Astrocyte (in vitro differentiated cells and primary cell): ENCODE measurements around the gene CBARP. TPM values are rescaled to one million over a fixed set of nuclear protein-coding genes. Genes with fewer than 3 reads are reported as not detected.

Source experiments
- DNase-seq: peaks from one replicate; pipeline ENCODE4 v3.0.0-alpha.2; 2010; ENCODE audit warnings: low read depth
- FAIRE-seq: peaks from 2 replicates; lab custom pipeline; 2011; peaks lifted over from hg19 to GRCh38; lab: Jason Lieb, UNC
- H2AFZ ChIP-seq: 2 replicates; pipeline ENCODE4 v1.6.0; 2012; ENCODE audit warnings: low read depth, low read length, inconsistent platforms
- H3K27ac ChIP-seq: 2 replicates; pipeline ENCODE4 v1.5.1; 2011; ENCODE audit warnings: low read depth, low read length, inconsistent platforms
- H3K27me3 ChIP-seq: 2 replicates; pipeline ENCODE4 v1.6.0; 2011; ENCODE audit warnings: low read length, inconsistent platforms; ENCODE audit not compliant: insufficient read depth
- H3K36me3 ChIP-seq: 2 replicates; pipeline ENCODE4 v1.5.1; 2011; ENCODE audit warnings: low read length, inconsistent platforms; ENCODE audit not compliant: insufficient read depth
- H3K4me1 ChIP-seq: 2 replicates; pipeline ENCODE4 v1.5.1; 2011; ENCODE audit warnings: low read length, inconsistent platforms; ENCODE audit not compliant: insufficient read depth
- H3K4me2 ChIP-seq: 2 replicates; pipeline ENCODE4 v1.6.0; 2012; ENCODE audit warnings: low read length, inconsistent platforms
- H3K4me3 ChIP-seq: 2 replicates; pipeline ENCODE4 v1.5.1; 2011; ENCODE audit warnings: low read depth, mild to moderate bottlenecking, low read length, inconsistent platforms; ENCODE audit not compliant: insufficient read depth
- H3K79me2 ChIP-seq: 2 replicates; pipeline ENCODE4 v1.6.0; 2012; ENCODE audit warnings: mild to moderate bottlenecking, low read length, inconsistent platforms; ENCODE audit not compliant: insufficient read depth
- H3K9ac ChIP-seq: 2 replicates; pipeline ENCODE4 v1.6.0; 2012; ENCODE audit warnings: mild to moderate bottlenecking, low read length, inconsistent platforms
- H3K9me3 ChIP-seq: 2 replicates; pipeline ENCODE4 v1.5.1; 2012; ENCODE audit warnings: low read depth, mild to moderate bottlenecking, low read length, inconsistent platforms; ENCODE audit not compliant: insufficient read depth
- H4K20me1 ChIP-seq: 2 replicates; pipeline ENCODE4 v1.6.0; 2012; ENCODE audit warnings: low read length, inconsistent platforms; ENCODE audit not compliant: insufficient read depth
- H3K27ac Mint-ChIP-seq: one replicate; pipeline ENCODE4 v1.8.0; 2021; ENCODE audit warnings: mild to moderate bottlenecking, mixed read lengths; ENCODE audit not compliant: unreplicated experiment
- H3K27me3 Mint-ChIP-seq: one replicate; pipeline ENCODE4 v1.8.0; 2021; ENCODE audit warnings: low read depth, mixed read lengths; ENCODE audit not compliant: unreplicated experiment
- H3K36me3 Mint-ChIP-seq: one replicate; pipeline ENCODE4 v1.8.0; 2021; ENCODE audit warnings: low read depth, mixed read lengths; ENCODE audit not compliant: unreplicated experiment
- H3K4me1 Mint-ChIP-seq: one replicate; pipeline ENCODE4 v1.8.0; 2021; ENCODE audit warnings: low read depth, mixed read lengths; ENCODE audit not compliant: unreplicated experiment
- H3K4me3 Mint-ChIP-seq: one replicate; pipeline ENCODE4 v1.8.0; 2021; ENCODE audit warnings: mild to moderate bottlenecking, moderate library complexity, mixed read lengths; ENCODE audit not compliant: unreplicated experiment
- H3K9me3 Mint-ChIP-seq: one replicate; pipeline ENCODE4 v1.8.0; 2021; ENCODE audit warnings: mild to moderate bottlenecking, mixed read lengths; ENCODE audit not compliant: unreplicated experiment
- CTCF ChIP-seq: IDR thresholded peaks from 2 replicates; pipeline ENCODE4 v1.5.1; 2011; ENCODE audit warnings: low read depth, mild to moderate bottlenecking, inconsistent platforms, low read length, moderate library complexity; ENCODE audit not compliant: insufficient read depth
- EZH2 ChIP-seq: IDR thresholded peaks from 2 replicates; pipeline ENCODE4 v1.6.1; 2012; ENCODE audit warnings: mild to moderate bottlenecking, low read length, inconsistent platforms; ENCODE audit not compliant: insufficient read depth
- total RNA-seq: library from RNA; stranded (reverse); gene quantifications from 2 replicates; pipeline ENCODE4 v1.2.1, GENCODE V29; 2021

CBARP gene
- total RNA-seq, 1 donor from 2014 or later, result 19.8 TPM

GRCh38 chr19:1245494-1246264 lies 7.9 kb upstream of the CBARP start:
- Histone ChIP-seq H3K27ac (no peak overlapping the region), H2AFZ (no peak overlapping the region), H3K4me3 (no peak overlapping the region), H3K9ac (no peak overlapping the region), H3K36me3 (no peaks in the 10 kb centered on the region), H4K20me1 (peaks cover 27% of the 10 kb centered on the region), H3K4me1 (peaks cover 40% of the 10 kb centered on the region), H3K79me2 (peaks cover 50% of the 10 kb centered on the region), H3K27me3 (no peaks in the 10 kb centered on the region), H3K4me2 (no peak overlapping the region), H3K9me3 (no peaks in the 10 kb centered on the region)
- Mint-ChIP-seq H3K27me3 (no peaks in the 10 kb centered on the region), H3K36me3 (no peaks in the 10 kb centered on the region), H3K9me3 (no peaks in the 10 kb centered on the region), H3K27ac (no peak overlapping the region), H3K4me1 (peaks cover 4% of the 10 kb centered on the region), H3K4me3 (no peak overlapping the region)
- TF ChIP-seq EZH2, result no peak
- no peak for TF ChIP-seq CTCF
- DNase-seq (no peak), FAIRE-seq (no peak)

- no peak overlapping the region for H3K27ac ChIP-seq
- DNase-seq (no peak), FAIRE-seq (no peak)
- peak overlapping the region; percentile 98 for H3K4me2 ChIP-seq
- H3K9ac ChIP-seq, result peak overlapping the region; percentile 49
- H3K9me3 ChIP-seq, result no peaks in the 10 kb centered on the region
- H3K4me1 ChIP-seq, result peaks cover 42% of the 10 kb centered on the region
- Mint-ChIP-seq H3K27me3 (no peaks in the 10 kb centered on the region), H3K4me1 (peaks cover 4% of the 10 kb centered on the region), H3K9me3 (no peaks in the 10 kb centered on the region), H3K4me3 (no peak overlapping the region), H3K27ac (no peak overlapping the region), H3K36me3 (no peaks in the 10 kb centered on the region)
- no peaks in the 10 kb centered on the region for H3K36me3 ChIP-seq
- no peak for TF ChIP-seq EZH2
- no peak for TF ChIP-seq CTCF
- no peaks in the 10 kb centered on the region for H3K27me3 ChIP-seq
- peaks cover 42% of the 10 kb centered on the region for H3K79me2 ChIP-seq
- peaks cover 27% of the 10 kb centered on the region for H4K20me1 ChIP-seq
- H2AFZ ChIP-seq, result no peak overlapping the region
- no peak overlapping the region for H3K4me3 ChIP-seq
These were observed 7.1 kb upstream of the CBARP start for GRCh38 chr19:1244693-1245451.
